HG03558 (cell line): ENCODE data around the gene PSD4.

Source experiments
- ATAC-seq: cut with Tn5 transposase; IDR thresholded peaks from one replicate; pipeline ENCODE4 v1.9.1; 2021; ENCODE audit warnings: moderate number of reproducible peaks; ENCODE audit not compliant: unreplicated experiment; ENCODE audit errors: extremely low read depth

The PSD4 gene

GRCh38 chr2:113257516-113258264 is 83.9 kb downstream of the PSD4 start:
- no peak for ATAC-seq

GRCh38 chr2:113258471-113259147 is 84.8 kb downstream of the PSD4 start:
- ATAC-seq, result no peak
